Sigmoid colon (tissue), 7 donors: ENCODE data around the gene FHAD1. TPM values are rescaled to one million over a fixed set of nuclear protein-coding genes. Genes with fewer than 3 reads are reported as not detected.

Source experiments
- DNase-seq: peaks from one replicate; pipeline ENCODE4 v3.0.0-alpha.2; 2019
- H3K27ac ChIP-seq, 4 donors: fragments of 200-600 bp; sonication (generic); one replicate each; pipeline ENCODE4 v1.5.1; 2016 to 2019; ENCODE audit warnings: mild to moderate bottlenecking in 1 of 4
- H3K27me3 ChIP-seq, 3 donors: fragments of 200-600 bp; sonication (generic); one replicate each; pipeline ENCODE4 v1.5.1; 2019; ENCODE audit warnings: mild to moderate bottlenecking in 1 of 3
- H3K36me3 ChIP-seq, 4 donors: fragments of 200-600 bp; sonication (generic); one replicate each; pipeline ENCODE4 v1.5.1; 2016 to 2019
- H3K4me1 ChIP-seq, 4 donors: fragments of 200-600 bp; sonication (generic); one replicate each; pipeline ENCODE4 v1.5.1; 2017 to 2019
- H3K4me3 ChIP-seq, 4 donors: fragments of 200-600 bp; sonication (generic); one replicate each; pipeline ENCODE4 v1.5.1; 2017 to 2019; ENCODE audit warnings: mild to moderate bottlenecking in 2 of 4, moderate library complexity in 1 of 4
- H3K9me3 ChIP-seq, 4 donors: fragments of 200-600 bp in 3 of 4; sonication (generic) in 3 of 4; one replicate each; pipeline versions ENCODE4 v1.5.1 to v1.6.1; 2013 to 2019
- EP300 ChIP-seq, 4 donors: sonication (generic); formaldehyde crosslinking; IDR thresholded peaks; one replicate each; pipeline ENCODE4 v1.6.1; 2017; ENCODE audit warnings: antibody characterized with exemption in 4 of 4
- POLR2A ChIP-seq, 2 donors: fragments of 450-650 bp; IDR thresholded peaks; one replicate each; pipeline ENCODE4 v1.6.1; 2016; ENCODE audit warnings: antibody characterized with exemption in 2 of 2, mild to moderate bottlenecking in 2 of 2, moderate library complexity in 2 of 2
- POLR2AphosphoS5 ChIP-seq, 4 donors: sonication (generic); formaldehyde crosslinking; IDR thresholded peaks; one replicate each; pipeline ENCODE4 v1.6.1; 2017; ENCODE audit warnings: antibody characterized with exemption in 4 of 4
- WGBS, 2 donors: extraction: QIAGEN DNeasy Blood & Tissue Kit; methylation state at CpG; one replicate each; pipeline ENCODE4 v1.1.7; 2013; 5-methylcytosine and 5-hydroxymethylcytosine counted together
- intact Hi-C: fragments of 100-400 bp; cut with DNase I; formaldehyde crosslinking; loops from one replicate; pipeline ENCODE4 v1.15.1; 2023
- polyA plus RNA-seq, 3 donors: library from polyadenylated mRNA; stranded (reverse); fragments of 200-250 nt; gene quantifications; one replicate each; pipeline ENCODE4 v1.2.3, GENCODE V29; 2013
- total RNA-seq, 4 donors: library from RNA; depleted of rRNA; stranded (reverse); fragments of >200 nt; gene quantifications; one replicate each; pipeline ENCODE4 v1.1.0, GENCODE V29; 2016
- TF ChIP-seq, protein P1 (sequence below), 4 experiments: fragments of 450-650 bp in 3 of 4; fragments of 200-600 bp in 1 of 4; IDR thresholded peaks; one replicate each; pipeline ENCODE4 v1.5.1; 2016 to 2019; ENCODE audit warnings: antibody characterized with exemption in 4 of 4, mild to moderate bottlenecking in 3 of 4, moderate library complexity in 2 of 4
- donor health status: healthy with polysubstance abuse.
- donor health status: Bipolar disorder and iron deficiency.
- donor health status: healthy.

The FHAD1 gene
- total and polyA plus RNA-seq, 7 donors = 0.27 to 1.8 (median 0.92) TPM; not detected in 2

DNA sequence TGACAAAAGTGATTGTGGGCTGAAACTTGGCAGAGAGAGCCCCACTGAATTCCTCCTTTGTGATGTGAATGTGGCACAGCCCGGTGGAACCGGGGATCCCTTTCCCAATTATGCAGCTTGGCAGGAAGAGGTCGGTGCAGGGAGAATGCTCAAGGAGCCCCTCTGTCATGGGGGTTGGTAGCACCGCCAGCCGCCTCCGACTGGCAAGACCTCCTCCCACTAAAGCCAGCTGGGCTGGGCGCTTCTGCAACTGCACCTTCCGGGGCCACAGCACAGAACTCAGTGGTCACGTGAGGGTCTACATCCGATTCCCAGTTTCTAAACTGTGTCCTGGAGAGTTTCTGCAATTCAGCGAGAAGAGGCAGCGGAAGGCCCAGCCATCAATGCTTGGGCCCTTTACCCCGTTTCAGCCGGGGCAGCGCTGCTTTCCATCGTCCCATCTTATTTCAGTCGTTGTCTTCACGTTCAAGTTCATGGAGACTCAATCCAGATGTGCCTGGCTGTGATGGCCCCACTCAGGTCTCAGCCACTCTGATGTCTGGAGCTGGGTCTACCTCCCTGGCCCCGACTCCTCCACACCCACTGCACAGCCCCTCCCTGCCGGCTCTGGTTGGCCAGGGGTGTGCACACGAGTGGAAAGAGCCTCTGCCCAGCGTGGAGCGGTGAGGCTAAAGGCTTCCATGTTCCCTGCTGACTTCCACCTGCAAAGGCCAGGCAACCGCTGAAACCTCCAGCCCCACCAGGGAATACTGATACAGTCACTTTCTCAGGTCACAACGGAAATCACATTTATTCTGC, 39.8 kb upstream of the FHAD1 start:
- Histone ChIP-seq H3K9me3 (no peaks in the 10 kb centered on the region), H3K4me1 (peaks cover 0 to 58% (median 39%) of the 10 kb centered on the region in 4 donors), H3K27me3 (no peaks in the 10 kb centered on the region), H3K4me3 (no peak overlapping the region), H3K36me3 (no peaks in the 10 kb centered on the region), H3K27ac (peak overlapping the region in 3 of 4 donors; percentile 56 to 80 (median 78))
- DNase-seq = peak; percentile 61
- TF ChIP-seq, protein P1, sequence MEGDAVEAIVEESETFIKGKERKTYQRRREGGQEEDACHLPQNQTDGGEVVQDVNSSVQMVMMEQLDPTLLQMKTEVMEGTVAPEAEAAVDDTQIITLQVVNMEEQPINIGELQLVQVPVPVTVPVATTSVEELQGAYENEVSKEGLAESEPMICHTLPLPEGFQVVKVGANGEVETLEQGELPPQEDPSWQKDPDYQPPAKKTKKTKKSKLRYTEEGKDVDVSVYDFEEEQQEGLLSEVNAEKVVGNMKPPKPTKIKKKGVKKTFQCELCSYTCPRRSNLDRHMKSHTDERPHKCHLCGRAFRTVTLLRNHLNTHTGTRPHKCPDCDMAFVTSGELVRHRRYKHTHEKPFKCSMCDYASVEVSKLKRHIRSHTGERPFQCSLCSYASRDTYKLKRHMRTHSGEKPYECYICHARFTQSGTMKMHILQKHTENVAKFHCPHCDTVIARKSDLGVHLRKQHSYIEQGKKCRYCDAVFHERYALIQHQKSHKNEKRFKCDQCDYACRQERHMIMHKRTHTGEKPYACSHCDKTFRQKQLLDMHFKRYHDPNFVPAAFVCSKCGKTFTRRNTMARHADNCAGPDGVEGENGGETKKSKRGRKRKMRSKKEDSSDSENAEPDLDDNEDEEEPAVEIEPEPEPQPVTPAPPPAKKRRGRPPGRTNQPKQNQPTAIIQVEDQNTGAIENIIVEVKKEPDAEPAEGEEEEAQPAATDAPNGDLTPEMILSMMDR (IDR thresholded peaks at IDR 0.05) = no peak
- TF ChIP-seq POLR2A (IDR thresholded peaks at IDR 0.05) = no peak
- no peak for TF ChIP-seq EP300 (IDR thresholded peaks at IDR 0.05)
- no peak for TF ChIP-seq POLR2AphosphoS5 (IDR thresholded peaks at IDR 0.05)
- intact Hi-C loops = no loop called here
- 87 to 88% methylated on average over 25 of the region's 25 CpGs for WGBS, 2 donors

DNA sequence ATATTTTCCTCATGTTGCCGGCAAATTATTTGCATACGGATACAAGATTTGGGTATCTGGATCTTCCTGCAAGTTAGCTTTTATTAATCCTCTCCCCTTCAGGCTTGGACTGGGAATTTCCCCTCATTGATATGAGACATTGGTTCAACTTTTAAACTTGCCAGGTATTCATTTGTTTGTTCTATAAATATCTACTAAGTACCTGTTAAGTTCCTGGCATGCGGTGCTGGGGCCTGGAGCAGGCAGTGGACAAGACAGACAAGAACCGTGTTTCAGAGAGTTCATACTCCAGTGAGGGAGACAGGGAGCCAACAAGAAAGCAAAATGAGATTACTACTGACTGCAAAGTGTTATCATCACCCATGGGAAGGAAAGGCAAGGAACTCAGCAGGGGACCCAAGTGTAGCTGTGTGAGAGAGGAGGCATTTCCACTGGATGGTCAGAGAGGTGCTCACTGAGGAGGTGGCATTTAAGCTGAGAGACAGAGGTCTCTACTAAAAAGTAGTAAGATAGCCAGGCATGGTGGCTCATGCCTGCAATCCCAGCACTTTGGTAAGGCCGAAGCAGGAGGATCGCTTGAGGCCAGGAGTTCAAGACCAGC, 39.1 kb upstream of the FHAD1 start:
- TF ChIP-seq, protein P1 (IDR thresholded peaks at IDR 0.05) = no peak
- TF ChIP-seq POLR2A (IDR thresholded peaks at IDR 0.05) (no peak), POLR2AphosphoS5 (IDR thresholded peaks at IDR 0.05) (no peak), EP300 (IDR thresholded peaks at IDR 0.05) (no peak)
- peaks cover 0 to 62% (median 42%) of the 10 kb centered on the region in 4 donors for H3K4me1 ChIP-seq
- DNase-seq = peak; percentile 18

DNA sequence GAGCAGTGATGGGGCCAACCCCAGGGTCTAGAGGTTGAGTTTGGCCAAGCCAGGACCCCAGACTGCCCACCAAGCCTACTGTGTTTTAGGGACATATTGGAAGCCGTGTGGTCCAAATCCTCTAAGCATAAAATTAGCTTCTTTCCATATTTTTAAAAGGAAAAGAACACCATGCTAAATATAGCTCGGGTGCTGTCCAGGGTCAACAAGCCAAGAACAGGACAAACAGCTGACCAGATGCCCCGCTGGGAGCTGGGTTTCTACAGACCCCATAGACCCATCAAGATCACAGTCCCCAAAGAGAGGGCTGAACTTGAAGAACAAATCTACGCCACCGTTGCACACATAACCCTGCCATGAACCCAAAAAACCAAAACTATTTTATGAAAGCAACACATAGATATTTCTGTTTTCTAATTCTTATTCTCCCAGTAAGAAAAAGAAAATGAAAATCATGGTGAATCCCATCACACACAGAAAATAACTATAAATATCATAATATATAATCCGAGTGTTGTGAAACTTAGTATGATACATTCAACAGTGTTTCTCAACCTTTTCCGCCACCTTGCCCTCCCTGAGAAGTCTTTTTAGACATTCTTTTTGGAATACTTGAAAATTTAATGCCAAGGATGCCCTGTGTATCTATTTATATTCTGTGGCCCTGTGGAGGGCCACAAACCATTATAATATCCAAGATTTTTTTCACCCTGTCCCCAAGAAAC, 36.2 kb upstream of the FHAD1 start:
- peak; percentile 21 for DNase-seq
- Histone ChIP-seq H3K27me3 (no peaks in the 10 kb centered on the region), H3K27ac (peak overlapping the region in 2 of 4 donors; percentile 14 to 21), H3K4me1 (peaks cover 0 to 82% (median 64%) of the 10 kb centered on the region in 4 donors), H3K36me3 (no peaks in the 10 kb centered on the region), H3K9me3 (no peaks in the 10 kb centered on the region), H3K4me3 (no peak overlapping the region)
- 89 to 93% methylated on average over 7 of the region's 7 CpGs for WGBS, 2 donors
- no peak for TF ChIP-seq POLR2AphosphoS5 (IDR thresholded peaks at IDR 0.05)
- TF ChIP-seq, protein P1 (IDR thresholded peaks at IDR 0.05) = no peak
- intact Hi-C loops = loop anchor here (5.0 kb wide), 1 partner anchor 61 kb away; no protein-coding TSS in a partner anchor

More for the DNA sequence above, 39.1 kb upstream of the FHAD1 start:
- Histone ChIP-seq H3K9me3 (no peaks in the 10 kb centered on the region), H3K27me3 (no peaks in the 10 kb centered on the region), H3K27ac (peak overlapping the region in 3 of 4 donors; percentile 56 to 80 (median 78)), H3K36me3 (no peaks in the 10 kb centered on the region), H3K4me3 (no peak overlapping the region)
- intact Hi-C loops = no loop called here
- 92 to 94% methylated on average over 6 of the region's 6 CpGs for WGBS, 2 donors

DNA sequence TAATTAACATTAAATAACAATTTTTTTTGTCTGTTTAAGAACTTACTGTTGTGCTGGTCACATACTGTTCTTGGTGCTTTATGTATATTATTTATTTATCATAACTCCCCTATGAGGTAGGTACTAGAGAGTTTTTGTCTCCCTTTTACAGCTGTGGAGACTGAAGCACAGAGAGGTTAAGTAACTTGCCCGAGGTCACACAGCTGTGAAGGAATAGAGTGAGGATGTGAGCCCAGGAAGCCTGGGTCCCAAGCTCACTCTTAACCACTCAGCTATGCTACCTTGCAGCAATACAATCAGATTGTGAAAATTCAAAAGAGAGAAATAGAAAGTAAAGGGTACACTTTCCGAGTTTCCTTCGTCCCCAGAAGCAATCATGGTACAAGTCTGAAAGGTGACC, 35.6 kb upstream of the FHAD1 start:
- no peak for TF ChIP-seq POLR2A (IDR thresholded peaks at IDR 0.05)
- TF ChIP-seq POLR2AphosphoS5 (IDR thresholded peaks at IDR 0.05) = no peak
- TF ChIP-seq, protein P1 (IDR thresholded peaks at IDR 0.05) = no peak
- no peak for TF ChIP-seq EP300 (IDR thresholded peaks at IDR 0.05)
- no peaks in the 10 kb centered on the region for H3K36me3 ChIP-seq
- no peak for DNase-seq
- intact Hi-C loops = loop anchor here (5.0 kb wide), 1 partner anchor 61 kb away; no protein-coding TSS in a partner anchor
- H3K27ac ChIP-seq = peak overlapping the region in 2 of 4 donors; percentile 13 to 21
- H3K4me1 ChIP-seq = peaks cover 0 to 77% (median 60%) of the 10 kb centered on the region in 4 donors
- H3K4me3 ChIP-seq = no peak overlapping the region
- no peaks in the 10 kb centered on the region for H3K9me3 ChIP-seq
- 94% methylated on average over 3 of the region's 3 CpGs for WGBS, 2 donors
- no peaks in the 10 kb centered on the region for H3K27me3 ChIP-seq
